Activated CD8-positive, alpha-beta memory T cell treated with anti-CD3 and anti-CD28 coated beads, Interleukin-2, amount 50 U/mL, for 24 hours (primary cell): Measurements from ENCODE around the gene DTNB.
"Not testable (repeated sequence)": the region's sequence is repeated elsewhere in the genome, so short reads cannot be mapped to it uniquely, and the experiment has no call there.

Experiments
- DNase-seq: peaks from one replicate; pipeline ENCODE4 v3.0.0-alpha.2; 2020; ENCODE audit errors: extremely low read depth

Gene DTNB

DNA sequence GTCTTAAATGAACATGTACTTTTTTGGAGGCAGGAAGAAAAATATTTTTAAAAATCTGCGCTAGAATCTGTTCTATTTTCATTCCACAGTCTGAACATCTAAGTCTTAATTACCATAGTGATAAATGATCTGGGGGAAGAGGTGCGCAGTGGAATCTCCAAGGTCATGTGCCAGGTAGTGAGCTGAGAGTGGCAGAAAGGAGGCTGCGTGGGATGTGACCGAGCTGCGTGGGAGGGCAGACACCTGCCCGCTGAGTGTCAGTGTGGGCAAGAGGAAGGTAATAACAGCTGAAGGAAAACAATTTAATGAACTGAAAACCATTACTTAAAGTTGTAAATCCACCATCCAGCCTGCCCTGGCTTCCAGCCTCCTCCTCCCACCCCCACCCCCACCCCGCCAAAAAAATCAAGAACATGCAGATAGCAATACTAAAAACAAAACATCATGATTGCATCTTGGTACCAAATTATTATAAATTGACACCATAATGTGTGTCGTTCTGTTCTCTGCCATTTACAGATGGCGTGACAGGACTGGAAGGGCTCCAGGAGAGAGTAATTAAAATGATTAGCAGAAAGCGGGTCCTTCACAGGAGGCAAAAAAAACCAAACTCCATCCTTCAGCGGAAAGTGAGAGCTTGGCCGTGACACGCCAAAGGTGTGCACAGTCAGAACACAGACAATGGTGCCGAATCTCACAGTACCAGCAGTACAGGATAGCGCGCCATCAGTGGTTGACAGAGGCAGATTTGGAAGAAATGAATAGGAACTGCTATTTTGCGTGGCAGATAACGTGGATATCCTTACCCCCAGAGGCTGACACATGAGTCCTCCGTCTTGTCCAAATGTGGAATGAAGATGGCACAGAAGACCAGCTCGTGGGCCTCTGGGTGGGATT, 11.4 kb upstream of the DTNB start:
- DNase-seq: no peak

- DNase-seq: no peak
These were observed 8.7 kb upstream of the DTNB start for GRCh38 chr2:25682082-25682481.

- DNase-seq: no peak
These were observed 4.5 kb upstream of the DTNB start for GRCh38 chr2:25677877-25678276.

GRCh38 chr2:25674077-25674362, 643 bp upstream of the DTNB start:
- no peak for DNase-seq

DNA sequence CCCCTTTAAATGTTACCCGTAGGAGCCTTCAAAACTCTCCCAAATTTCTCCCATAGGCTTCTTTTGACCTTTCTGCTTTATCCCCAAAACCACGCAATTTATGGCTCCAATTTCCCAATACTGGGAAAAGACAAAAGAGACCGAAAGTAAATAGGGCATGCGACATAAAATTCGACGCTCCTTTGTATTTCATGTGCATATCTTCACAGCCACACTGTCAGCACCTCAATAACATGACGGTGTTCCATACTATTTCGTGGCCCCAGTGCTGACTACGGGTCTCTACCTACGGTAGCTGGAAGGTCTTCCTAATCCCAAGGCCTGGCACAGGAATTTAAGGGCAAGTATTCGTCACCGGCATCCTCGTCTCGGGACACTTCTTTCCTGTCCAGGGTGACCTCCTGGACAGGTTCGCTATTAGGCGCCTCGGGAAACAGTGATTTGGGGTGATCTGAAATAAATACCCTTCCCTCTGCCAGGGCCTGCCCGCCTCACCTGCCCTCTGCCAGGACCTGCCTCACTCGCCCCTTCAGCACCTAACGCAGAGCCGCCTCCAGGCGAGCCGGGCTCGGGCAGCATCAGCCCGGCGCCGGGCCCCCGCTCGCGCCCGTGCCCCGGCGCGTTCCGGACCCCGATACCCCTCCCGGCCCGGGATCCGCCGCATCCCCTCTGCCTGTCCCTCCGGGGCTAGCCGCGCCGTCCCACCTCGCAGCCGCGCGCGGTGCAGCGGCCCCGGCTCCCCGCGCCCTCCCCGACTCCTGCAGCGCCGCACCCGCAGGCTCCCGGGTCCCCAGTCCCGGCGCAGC, 680 bp downstream of the DTNB start:
- DNase-seq: no peak

- DNase-seq: no peak
These were observed 1.8 kb downstream of the DTNB start for GRCh38 chr2:25671622-25672021.

- no peak for DNase-seq
These were observed 3.9 kb downstream of the DTNB start for GRCh38 chr2:25669520-25669919.

- DNase-seq: no peak
These were observed 7.2 kb downstream of the DTNB start for GRCh38 chr2:25666218-25666617.

- DNase-seq: not testable (repeated sequence)
These were observed 7.9 kb downstream of the DTNB start for GRCh38 chr2:25665429-25665828.

GRCh38 chr2:25664965-25665307, 8.4 kb downstream of the DTNB start:
- no peak for DNase-seq

- no peak for DNase-seq
These were observed 9.0 kb downstream of the DTNB start for GRCh38 chr2:25664183-25664964.

GRCh38 chr2:25655316-25655715, 18.1 kb downstream of the DTNB start:
- no peak for DNase-seq

DNA sequence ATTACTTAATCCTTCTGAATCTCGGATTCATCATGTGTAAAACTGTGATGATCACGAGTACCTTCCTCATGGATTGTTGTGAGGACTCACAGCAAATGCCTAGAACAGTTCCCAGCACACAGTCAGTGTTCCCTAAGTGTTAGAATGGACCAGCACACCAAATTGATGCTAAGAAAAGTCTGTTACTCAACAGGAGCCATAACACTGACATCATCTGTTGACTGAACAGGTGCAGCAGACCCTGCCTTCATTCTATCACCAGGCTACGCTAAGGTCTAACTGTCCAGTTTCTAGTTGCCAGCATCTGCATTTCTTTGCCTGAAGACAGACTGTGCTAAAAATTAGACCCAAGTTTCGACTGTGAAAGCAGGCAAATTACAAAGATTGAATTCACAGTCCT, 18.6 kb downstream of the DTNB start:
- DNase-seq: no peak

- DNase-seq: no peak
These were observed 21.5 kb downstream of the DTNB start for GRCh38 chr2:25651782-25652455.

DNA sequence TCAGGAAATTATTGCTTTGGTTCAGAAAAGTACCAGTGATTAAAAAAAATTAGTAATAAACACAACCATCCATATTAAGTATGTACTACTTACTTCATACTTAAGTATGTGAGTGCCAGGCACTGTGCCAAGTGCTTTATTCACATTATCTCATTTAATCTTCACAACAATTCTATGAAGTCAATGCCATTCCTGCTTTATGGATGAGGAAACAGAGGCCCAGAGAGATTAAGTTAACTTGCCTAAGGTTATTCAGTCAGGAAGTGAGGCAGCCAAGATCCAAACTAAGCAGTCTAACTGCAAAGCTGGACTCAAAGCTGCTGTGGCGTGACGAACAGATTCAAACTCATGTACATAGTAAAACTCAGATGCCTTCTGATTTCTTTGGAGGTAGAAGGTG, 22.3 kb downstream of the DTNB start:
- DNase-seq: no peak

DNA sequence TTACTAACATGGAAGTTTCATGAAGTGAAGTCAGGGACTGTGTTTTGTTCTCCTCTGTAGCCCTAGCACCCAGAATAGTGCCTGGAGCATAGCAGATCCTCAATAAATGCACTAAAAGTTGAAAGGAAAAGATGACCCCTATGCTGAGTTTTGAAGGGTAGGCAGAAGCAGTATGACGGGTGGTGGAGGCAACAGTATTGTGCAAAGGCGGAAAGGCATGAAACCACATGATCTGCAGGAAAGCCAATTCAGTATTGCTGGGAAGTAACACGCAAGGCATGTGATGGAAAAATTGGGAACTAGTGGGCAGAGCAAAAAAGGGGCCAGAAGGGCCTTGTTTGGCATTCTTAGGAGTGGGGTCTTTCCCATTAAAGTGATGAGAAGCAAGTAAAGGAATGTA, 23.1 kb downstream of the DTNB start:
- DNase-seq: no peak

- DNase-seq: no peak
These were observed 23.6 kb downstream of the DTNB start for GRCh38 chr2:25649786-25650185.

DNA sequence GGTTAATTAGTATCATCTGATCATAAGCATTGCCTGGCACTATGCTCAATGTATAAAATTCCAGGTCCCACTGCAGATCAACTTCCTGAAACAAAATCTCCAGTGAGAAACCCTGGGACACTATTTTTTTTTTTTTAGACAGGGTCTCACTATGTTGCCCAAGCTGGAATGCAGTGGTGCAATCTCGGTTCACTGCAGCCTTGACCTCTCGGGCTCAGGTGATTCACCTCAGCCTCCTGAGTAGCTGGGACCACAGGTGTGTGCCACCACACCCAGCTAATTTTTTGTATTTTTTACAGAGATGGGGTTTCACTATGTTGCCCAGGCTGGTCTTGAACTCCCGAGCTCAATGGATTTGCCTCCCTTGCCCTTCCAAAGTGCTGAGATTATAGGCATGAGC, 31.1 kb downstream of the DTNB start:
- DNase-seq: no peak

- no peak for DNase-seq
These were observed 33.7 kb downstream of the DTNB start for GRCh38 chr2:25639696-25640095.

GRCh38 chr2:25639131-25639530, 34.2 kb downstream of the DTNB start:
- no peak for DNase-seq

GRCh38 chr2:25635797-25636196, 37.6 kb downstream of the DTNB start:
- DNase-seq: no peak

GRCh38 chr2:25633801-25634200, 39.6 kb downstream of the DTNB start:
- DNase-seq: not testable (repeated sequence)
